IPS-15b (cell line): ENCODE data around the gene RPL18A.

Experiments used
- H3K27me3 ChIP-seq: one replicate; pipeline ENCODE4 v1.6.1; 2013; ENCODE audit warnings: low read length; ENCODE audit not compliant: control insufficient read depth, insufficient read depth
- H3K36me3 ChIP-seq: one replicate; pipeline ENCODE4 v1.6.1; 2013; ENCODE audit warnings: low read length; ENCODE audit not compliant: control insufficient read depth, insufficient read depth
- H3K4me1 ChIP-seq: one replicate; pipeline ENCODE4 v1.6.1; 2013; ENCODE audit warnings: mild to moderate bottlenecking, low read length; ENCODE audit not compliant: control insufficient read depth, insufficient read depth
- H3K4me3 ChIP-seq: one replicate; pipeline ENCODE4 v1.5.1; 2013; ENCODE audit warnings: low read depth, low read length
- H3K9ac ChIP-seq: one replicate; pipeline ENCODE4 v1.6.1; 2013; ENCODE audit warnings: low read depth, mild to moderate bottlenecking, low read length
- H3K9me3 ChIP-seq: one replicate; pipeline ENCODE4 v1.6.1; 2013; ENCODE audit warnings: mild to moderate bottlenecking, low read length; ENCODE audit not compliant: control insufficient read depth, insufficient read depth

Gene RPL18A

GRCh38 chr19:17902701-17903100 is 43.0 kb downstream of the RPL18A start:
- no peak overlapping the region for H3K9ac ChIP-seq
- no peak overlapping the region for H3K4me3 ChIP-seq
- no peaks in the 10 kb centered on the region for H3K36me3 ChIP-seq
- no peaks in the 10 kb centered on the region for H3K27me3 ChIP-seq
- H3K4me1 ChIP-seq = no peaks in the 10 kb centered on the region
- no peaks in the 10 kb centered on the region for H3K9me3 ChIP-seq

DNA sequence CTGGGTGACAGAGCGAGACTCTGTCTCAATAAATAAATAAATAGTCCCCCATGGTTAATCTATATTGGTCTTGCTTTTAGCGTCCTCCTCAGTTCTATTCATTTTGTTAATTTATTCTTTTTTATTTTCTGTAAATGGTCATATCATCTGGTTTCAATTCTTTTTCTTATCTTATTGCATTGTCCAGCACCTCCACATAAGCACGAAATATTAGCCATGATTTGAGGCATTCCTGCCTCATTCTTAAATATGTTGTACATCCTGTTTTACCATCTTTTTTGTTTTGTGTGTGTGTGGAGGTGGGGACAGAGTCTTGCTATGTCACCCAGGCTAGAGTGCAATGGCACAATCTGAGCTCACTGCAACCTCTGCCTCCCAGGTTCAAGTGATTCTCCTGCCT is 48.5 kb downstream of the RPL18A start:
- Histone ChIP-seq H3K27me3 (no peaks in the 10 kb centered on the region), H3K36me3 (no peaks in the 10 kb centered on the region), H3K4me3 (no peak overlapping the region), H3K4me1 (no peaks in the 10 kb centered on the region), H3K9me3 (no peaks in the 10 kb centered on the region), H3K9ac (no peak overlapping the region)

- Histone ChIP-seq H3K9me3 (no peaks in the 10 kb centered on the region), H3K4me3 (no peak overlapping the region), H3K36me3 (no peaks in the 10 kb centered on the region), H3K4me1 (no peaks in the 10 kb centered on the region), H3K9ac (no peak overlapping the region), H3K27me3 (no peaks in the 10 kb centered on the region)
Observed at GRCh38 chr19:17909003-17909732, 49.5 kb downstream of the RPL18A start.

DNA sequence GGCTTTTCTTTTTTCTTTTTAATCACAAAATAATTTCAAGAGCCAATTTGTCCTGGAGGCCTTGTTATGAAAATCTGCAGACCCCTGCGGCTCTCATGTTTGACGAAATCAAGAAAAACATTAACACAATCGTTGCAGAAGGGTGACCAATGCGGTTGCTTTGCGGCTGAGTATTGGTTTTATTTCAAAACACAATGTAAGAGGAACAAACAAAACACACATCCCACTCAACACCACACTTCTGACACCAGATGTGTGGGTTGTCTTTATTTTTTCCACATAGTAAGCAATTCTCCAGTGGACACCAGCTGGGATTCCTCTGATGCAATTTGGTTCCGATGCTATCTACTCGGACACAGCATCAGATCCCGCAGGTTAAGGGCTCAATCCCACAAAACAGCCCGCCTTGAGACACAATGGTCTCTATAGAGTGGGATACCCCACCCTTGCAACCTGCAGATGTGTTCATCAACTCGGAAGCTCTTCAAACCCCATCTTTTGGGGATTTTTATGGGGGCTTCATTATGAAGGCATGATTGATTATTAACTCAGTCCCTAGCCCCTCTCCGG is 51.2 kb downstream of the RPL18A start:
- Histone ChIP-seq H3K4me3 (no peak overlapping the region), H3K27me3 (no peaks in the 10 kb centered on the region), H3K9me3 (no peaks in the 10 kb centered on the region)

More for the DNA sequence above, 51.2 kb downstream of the RPL18A start:
- Histone ChIP-seq H3K9ac (no peak overlapping the region), H3K4me1 (no peaks in the 10 kb centered on the region), H3K36me3 (no peaks in the 10 kb centered on the region)
